ENCODE measurements around the gene ACTR5.

The ACTR5 gene

DNA sequence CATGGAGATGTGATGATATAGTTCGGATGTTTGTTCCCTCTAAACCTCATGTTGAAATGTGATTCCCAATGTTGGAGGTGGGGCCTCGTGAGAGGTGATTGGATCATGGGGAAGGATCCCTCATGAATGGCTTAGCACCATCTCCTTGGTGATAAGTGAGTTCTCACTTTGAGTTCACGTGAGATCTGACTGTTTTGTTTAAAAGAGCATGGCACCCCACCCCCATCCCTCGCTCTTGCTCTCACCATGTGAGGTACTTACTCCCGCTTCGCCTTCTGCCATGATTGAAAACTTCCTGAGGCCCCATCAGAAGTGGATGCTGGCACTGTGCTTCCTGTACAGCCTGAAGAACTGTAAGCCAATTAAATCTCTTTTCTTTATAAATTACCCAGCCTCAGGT lies 13.1 kb upstream of the ACTR5 start:
- no peak overlapping the region for H3K4me3 ChIP-seq (ENCODE audit: low read depth, low read length)
- DNase-seq (ENCODE audit: low read depth): no peak
- TF ChIP-seq, protein P1, sequence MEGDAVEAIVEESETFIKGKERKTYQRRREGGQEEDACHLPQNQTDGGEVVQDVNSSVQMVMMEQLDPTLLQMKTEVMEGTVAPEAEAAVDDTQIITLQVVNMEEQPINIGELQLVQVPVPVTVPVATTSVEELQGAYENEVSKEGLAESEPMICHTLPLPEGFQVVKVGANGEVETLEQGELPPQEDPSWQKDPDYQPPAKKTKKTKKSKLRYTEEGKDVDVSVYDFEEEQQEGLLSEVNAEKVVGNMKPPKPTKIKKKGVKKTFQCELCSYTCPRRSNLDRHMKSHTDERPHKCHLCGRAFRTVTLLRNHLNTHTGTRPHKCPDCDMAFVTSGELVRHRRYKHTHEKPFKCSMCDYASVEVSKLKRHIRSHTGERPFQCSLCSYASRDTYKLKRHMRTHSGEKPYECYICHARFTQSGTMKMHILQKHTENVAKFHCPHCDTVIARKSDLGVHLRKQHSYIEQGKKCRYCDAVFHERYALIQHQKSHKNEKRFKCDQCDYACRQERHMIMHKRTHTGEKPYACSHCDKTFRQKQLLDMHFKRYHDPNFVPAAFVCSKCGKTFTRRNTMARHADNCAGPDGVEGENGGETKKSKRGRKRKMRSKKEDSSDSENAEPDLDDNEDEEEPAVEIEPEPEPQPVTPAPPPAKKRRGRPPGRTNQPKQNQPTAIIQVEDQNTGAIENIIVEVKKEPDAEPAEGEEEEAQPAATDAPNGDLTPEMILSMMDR (IDR thresholded peaks at IDR 0.05; ENCODE audit: low read depth, low read length, missing control alignments): no peak

DNA sequence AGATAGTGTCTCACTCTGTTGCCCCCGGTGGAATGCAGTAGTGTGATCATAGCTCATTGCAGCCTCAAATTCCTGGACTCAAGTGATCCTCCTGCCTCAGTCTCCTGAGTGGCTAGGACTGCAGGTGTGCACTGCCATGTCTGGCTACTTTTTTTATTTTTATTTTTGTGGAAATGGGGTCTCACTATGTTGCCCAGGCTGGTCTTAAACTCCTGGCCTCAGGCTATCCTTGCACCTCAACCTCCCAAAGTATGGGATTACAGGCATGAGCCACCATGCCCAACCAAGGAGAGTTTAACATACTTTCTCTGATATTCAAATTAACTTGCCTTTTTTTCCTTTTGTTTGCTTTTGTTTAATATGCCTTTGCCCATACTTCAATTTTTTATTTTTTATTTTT lies 10.4 kb upstream of the ACTR5 start:
- no peak for DNase-seq (ENCODE audit: low read depth)
- TF ChIP-seq, protein P1 (IDR thresholded peaks at IDR 0.05; ENCODE audit: low read depth, low read length, missing control alignments): no peak
- H3K4me3 ChIP-seq (ENCODE audit: low read depth, low read length): no peak overlapping the region

DNA sequence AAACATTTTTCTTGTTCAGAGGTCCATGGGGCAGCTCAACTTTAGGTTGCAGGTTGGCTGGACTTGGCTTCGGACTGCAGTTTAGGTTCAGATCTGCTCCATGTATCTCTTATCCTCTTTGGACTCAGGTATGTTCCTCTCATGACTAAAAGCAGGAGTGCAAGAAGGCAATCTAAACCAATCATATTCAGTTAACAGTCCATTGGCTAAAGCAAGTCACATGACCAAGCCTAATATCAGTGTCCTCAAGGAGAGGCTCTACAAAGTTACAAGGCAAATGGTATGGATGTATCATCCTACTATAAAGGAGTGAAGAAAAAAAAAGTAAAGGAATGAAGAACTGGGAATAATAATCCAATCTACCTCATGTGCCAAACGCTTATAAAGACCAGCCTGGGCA lies 2.5 kb upstream of the ACTR5 start:
- TF ChIP-seq, protein P1 (IDR thresholded peaks at IDR 0.05; ENCODE audit: low read depth, low read length, missing control alignments): no peak
- H3K4me3 ChIP-seq (ENCODE audit: low read depth, low read length): no peak overlapping the region
- no peak for DNase-seq (ENCODE audit: low read depth)

DNA sequence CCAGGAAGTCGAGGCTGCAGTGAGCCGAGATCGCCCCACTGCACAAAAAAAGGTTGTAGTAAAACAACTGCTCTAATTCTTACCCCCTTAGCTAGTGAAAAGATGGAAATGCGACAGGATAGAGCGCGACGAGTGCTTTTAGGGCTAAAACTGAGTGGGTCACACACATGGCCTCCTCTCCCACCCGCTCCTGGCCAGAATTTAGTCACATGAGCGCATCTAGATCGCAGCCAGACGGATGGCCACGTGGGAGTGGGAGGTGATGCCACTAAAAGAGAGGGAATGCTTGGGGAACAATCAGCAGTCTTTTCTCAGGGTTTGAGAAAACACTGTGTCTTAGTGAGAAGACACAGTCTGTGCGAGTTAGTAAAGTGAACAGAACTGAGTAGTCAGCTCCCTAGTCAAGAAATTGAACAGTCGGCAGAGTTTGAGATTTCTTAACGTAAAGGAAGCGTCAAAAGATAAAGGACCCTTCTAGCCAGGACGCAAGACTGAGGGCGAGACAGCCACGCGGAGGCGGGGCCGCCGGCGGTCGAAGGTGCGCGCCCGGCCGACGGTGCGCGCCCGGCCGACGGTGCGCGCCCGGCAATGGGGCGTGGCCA lies 664 bp upstream of the ACTR5 start:
- no peak for DNase-seq (ENCODE audit: low read depth)
- H3K4me3 ChIP-seq (ENCODE audit: low read depth, low read length): peak overlapping the region; percentile 29
- TF ChIP-seq, protein P1 (IDR thresholded peaks at IDR 0.05; ENCODE audit: low read depth, low read length, missing control alignments): no peak

DNA sequence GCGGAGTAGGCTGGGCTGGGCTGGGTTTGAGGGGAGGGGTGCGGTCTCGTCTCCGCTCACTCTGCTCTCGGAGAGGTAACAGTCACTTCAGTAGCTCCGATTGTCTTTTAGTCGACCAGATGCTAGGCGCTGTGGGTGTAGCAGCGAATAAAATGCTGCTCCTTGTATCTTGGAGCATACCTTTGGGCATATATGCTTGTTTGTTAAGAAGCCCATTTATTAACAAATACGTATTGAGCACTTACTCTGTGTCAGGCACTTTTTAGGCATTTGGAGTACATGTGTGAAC lies 545 bp downstream of the ACTR5 start:
- peak overlapping the region; percentile 75 for H3K4me3 ChIP-seq (ENCODE audit: low read depth, low read length)
- TF ChIP-seq, protein P1 (IDR thresholded peaks at IDR 0.05; ENCODE audit: low read depth, low read length, missing control alignments): no peak
- DNase-seq (ENCODE audit: low read depth): no peak

DNA sequence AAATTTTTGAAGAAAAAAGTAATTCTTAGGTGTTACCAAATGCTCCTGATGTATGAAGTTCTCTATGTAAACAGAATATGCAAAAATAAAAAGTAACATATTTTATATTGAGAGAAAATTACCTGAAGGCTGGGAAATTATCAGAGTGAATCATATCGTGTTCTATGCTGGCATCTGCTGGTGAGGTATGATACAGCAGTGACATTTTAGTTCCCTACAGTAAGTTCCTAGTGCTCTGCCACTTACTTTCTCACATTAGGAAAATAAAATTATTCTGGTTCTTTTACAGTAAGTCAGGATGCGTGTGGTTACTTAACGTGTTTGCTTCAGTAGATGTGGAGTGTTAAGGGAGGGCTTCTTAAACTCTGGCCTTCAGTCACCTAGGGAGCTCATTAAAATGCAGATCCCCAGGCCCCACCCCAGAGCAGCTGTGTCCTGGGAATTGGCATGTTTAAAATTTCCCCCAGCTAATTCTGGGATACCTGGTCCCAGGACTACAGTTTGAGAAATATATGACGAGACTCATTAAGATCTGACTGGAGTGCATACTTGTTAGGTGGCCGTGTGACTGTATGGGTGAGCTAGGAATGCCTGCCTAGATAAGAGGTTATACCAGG lies 3.2 kb downstream of the ACTR5 start:
- no peak overlapping the region for H3K4me3 ChIP-seq (ENCODE audit: low read depth, low read length)
- DNase-seq (ENCODE audit: low read depth): no peak
- TF ChIP-seq, protein P1 (IDR thresholded peaks at IDR 0.05; ENCODE audit: low read depth, low read length, missing control alignments): peak; percentile 50

DNA sequence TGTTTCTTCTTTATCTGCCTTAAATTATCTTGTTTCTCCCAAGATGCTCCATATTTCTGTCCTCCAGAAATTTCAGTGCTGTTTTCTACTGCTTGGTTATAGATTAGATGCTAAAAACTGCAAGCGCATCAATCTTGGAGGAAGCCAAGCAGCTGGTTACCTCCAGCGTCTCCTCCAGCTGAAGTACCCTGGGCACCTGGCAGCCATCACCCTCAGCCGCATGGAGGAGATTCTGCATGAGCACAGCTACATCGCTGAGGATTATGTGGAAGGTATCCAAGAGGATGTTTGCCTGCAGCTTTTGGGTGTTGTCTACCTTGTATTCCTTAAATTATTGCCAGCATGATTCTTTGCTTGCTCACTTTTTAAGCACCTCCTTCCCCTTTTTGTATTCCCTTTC lies 3.8 kb downstream of the ACTR5 start:
- H3K4me3 ChIP-seq (ENCODE audit: low read depth, low read length): no peak overlapping the region
- DNase-seq (ENCODE audit: low read depth): no peak
- TF ChIP-seq, protein P1 (IDR thresholded peaks at IDR 0.05; ENCODE audit: low read depth, low read length, missing control alignments): no peak
